Esophagus squamous epithelium (tissue), 4 donors: ENCODE results near the gene CCK.

ENCODE experiments used
- POLR2A ChIP-seq, 4 donors: fragments of 450-650 bp; IDR thresholded peaks; one replicate each; pipeline ENCODE4 v1.6.1; 2017; ENCODE audit warnings: antibody characterized with exemption in 4 of 4, mild to moderate bottlenecking in 4 of 4, moderate library complexity in 3 of 4
- TF ChIP-seq, protein P1 (sequence below), 6 experiments: fragments of 450-650 bp in 4 of 6; fragments of 200-600 bp in 2 of 6; sonication (generic) in 2 of 6; IDR thresholded peaks; one replicate each; pipeline ENCODE4 v1.5.1; 2016 to 2019; ENCODE audit warnings: antibody characterized with exemption in 6 of 6, mild to moderate bottlenecking in 4 of 6, moderate library complexity in 4 of 6

GRCh38 chr3:42236611-42237010, 29.4 kb downstream of the CCK start:
- TF ChIP-seq, protein P1, sequence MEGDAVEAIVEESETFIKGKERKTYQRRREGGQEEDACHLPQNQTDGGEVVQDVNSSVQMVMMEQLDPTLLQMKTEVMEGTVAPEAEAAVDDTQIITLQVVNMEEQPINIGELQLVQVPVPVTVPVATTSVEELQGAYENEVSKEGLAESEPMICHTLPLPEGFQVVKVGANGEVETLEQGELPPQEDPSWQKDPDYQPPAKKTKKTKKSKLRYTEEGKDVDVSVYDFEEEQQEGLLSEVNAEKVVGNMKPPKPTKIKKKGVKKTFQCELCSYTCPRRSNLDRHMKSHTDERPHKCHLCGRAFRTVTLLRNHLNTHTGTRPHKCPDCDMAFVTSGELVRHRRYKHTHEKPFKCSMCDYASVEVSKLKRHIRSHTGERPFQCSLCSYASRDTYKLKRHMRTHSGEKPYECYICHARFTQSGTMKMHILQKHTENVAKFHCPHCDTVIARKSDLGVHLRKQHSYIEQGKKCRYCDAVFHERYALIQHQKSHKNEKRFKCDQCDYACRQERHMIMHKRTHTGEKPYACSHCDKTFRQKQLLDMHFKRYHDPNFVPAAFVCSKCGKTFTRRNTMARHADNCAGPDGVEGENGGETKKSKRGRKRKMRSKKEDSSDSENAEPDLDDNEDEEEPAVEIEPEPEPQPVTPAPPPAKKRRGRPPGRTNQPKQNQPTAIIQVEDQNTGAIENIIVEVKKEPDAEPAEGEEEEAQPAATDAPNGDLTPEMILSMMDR (IDR thresholded peaks at IDR 0.05), result no peak
- TF ChIP-seq POLR2A (IDR thresholded peaks at IDR 0.05), result no peak
